Rectal smooth muscle tissue (tissue), 1 donor: Measurements from ENCODE around the gene SLC39A6.
"Not testable (repeated sequence)": the region's sequence is repeated elsewhere in the genome, so short reads cannot be mapped to it uniquely, and the experiment has no call there.

ENCODE experiments used
- H3K27ac ChIP-seq: one replicate; pipeline ENCODE4 v1.7.0; 2013; ENCODE audit warnings: low read depth, low read length, inconsistent platforms
- H3K27me3 ChIP-seq: one replicate; pipeline ENCODE4 v1.7.0; 2013; ENCODE audit warnings: low read length; ENCODE audit not compliant: control insufficient read depth, insufficient read depth
- H3K36me3 ChIP-seq: one replicate; pipeline ENCODE4 v1.7.0; 2013; ENCODE audit warnings: low read length; ENCODE audit not compliant: control insufficient read depth, insufficient read depth
- H3K4me1 ChIP-seq: one replicate; pipeline ENCODE4 v1.7.0; 2013; ENCODE audit warnings: low read length; ENCODE audit not compliant: control insufficient read depth, insufficient read depth
- H3K4me3 ChIP-seq: one replicate; pipeline ENCODE4 v1.7.0; 2013; ENCODE audit warnings: low read length
- H3K9ac ChIP-seq: one replicate; pipeline ENCODE4 v1.7.0; 2013; ENCODE audit warnings: low read length

Gene SLC39A6

DNA sequence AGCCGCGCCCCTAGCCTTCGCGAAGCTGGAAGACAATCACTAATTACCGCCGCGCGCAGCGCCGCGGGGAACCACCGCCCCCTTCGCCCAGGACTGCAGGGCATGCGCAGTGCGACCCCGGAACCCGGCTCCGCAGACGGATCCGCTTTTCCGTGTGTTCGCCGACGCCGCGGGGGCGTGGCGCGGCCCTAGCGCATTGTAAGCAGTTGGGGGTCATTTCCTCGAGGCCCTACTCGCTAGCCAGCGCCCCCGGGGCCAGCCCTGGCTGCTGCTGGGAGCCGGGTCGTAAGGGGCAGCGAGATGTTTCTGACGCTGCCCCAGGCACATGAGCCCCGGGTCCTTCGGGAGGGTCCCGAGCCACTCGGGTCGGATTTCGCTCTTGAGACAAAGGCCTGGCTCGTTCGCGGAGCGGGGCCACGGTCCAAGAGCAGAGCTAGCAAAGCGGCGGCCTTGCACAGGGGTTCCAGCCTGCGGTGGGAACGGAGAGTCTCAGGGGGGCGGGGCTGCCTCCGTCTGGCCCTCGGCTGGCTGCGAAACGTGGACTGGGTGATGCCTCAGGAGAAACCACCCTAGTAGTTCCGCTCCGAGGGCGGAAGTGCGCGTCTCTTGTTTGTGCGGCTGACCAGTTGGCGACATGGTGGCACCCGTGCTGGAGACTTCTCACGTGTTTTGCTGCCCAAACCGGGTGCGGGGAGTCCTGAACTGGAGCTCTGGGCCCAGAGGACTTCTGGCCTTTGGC, at the start of gene SLC39A6, which contains the start of gene ELP2:
TSS of gene SLC39A6 (minus strand) at position 41 of the 739 bp plus-strand sequence. CDS start 2,333 bp downstream, outside the sequence.
TSS of gene ELP2 (plus strand) at position 600 of the 739 bp plus-strand sequence. CDS start at position 635, 35 bp downstream.
- H3K4me1 ChIP-seq = peaks cover 10% of the 10 kb centered on the region
- peak within 1 kb of the TSS; percentile 99 for H3K4me3 ChIP-seq
- H3K27ac ChIP-seq = peak within 1 kb of the TSS; percentile 96
- H3K27me3 ChIP-seq = no peaks in the 10 kb centered on the region
- peaks cover 2% of the 10 kb centered on the region for H3K36me3 ChIP-seq
- peak within 1 kb of the TSS; percentile 91 for H3K9ac ChIP-seq

DNA sequence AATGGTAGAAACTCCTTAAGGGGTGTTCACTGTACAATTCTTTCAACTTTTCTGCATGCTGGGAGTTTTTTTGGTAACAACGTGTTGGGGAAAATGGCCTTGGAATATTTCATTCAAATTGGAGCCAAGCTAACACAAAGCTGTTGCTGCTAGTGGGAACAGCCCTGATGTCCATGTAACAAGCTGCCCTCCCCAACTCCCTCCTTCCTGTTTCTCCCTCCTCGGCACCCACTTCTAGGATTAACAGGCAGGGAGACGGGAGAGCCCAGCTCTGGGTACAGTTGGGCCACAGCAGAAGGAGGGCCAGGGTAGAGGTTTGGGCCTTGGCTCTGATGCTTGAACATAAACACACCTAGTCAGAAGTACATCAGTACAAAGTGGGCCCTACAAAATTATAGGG, 48.8 kb upstream of the SLC39A6 start:
- Histone ChIP-seq H3K27me3 (no peaks in the 10 kb centered on the region), H3K27ac (no peak overlapping the region), H3K36me3 (peaks cover 10% of the 10 kb centered on the region), H3K4me1 (no peaks in the 10 kb centered on the region), H3K9ac (no peak overlapping the region), H3K4me3 (no peak overlapping the region)

GRCh38 chr18:36176711-36177110, 47.6 kb upstream of the SLC39A6 start:
- Histone ChIP-seq H3K36me3 (peaks cover 10% of the 10 kb centered on the region), H3K9ac (no peak overlapping the region), H3K4me3 (no peak overlapping the region), H3K27ac (no peak overlapping the region), H3K27me3 (no peaks in the 10 kb centered on the region), H3K4me1 (no peaks in the 10 kb centered on the region)

GRCh38 chr18:36176177-36176584, 47.0 kb upstream of the SLC39A6 start:
- no peaks in the 10 kb centered on the region for H3K4me1 ChIP-seq
- peaks cover 10% of the 10 kb centered on the region for H3K36me3 ChIP-seq
- H3K4me3 ChIP-seq = no peak overlapping the region
- H3K27ac ChIP-seq = no peak overlapping the region
- no peak overlapping the region for H3K9ac ChIP-seq
- no peaks in the 10 kb centered on the region for H3K27me3 ChIP-seq

DNA sequence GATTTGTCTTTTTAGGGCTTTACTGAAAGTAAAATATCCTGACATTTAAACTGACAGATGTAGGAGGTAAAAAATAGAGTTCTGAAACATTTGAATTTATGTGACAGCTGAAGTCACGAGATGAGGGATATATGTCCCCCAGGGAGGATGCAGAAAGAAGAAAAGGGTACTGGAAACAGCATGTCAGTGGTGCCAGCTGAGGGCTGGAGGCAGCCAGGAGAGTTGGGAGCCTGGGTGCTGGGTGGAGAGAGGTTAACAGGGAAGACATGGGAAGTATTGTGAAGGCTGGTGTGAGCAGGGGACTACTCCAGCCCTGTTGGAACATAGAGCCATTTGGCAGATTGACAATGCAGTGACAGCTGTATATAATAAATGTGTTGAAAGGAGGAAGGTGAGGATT, 46.3 kb upstream of the SLC39A6 start:
- Histone ChIP-seq H3K9ac (no peak overlapping the region), H3K4me3 (no peak overlapping the region), H3K27ac (no peak overlapping the region), H3K36me3 (peaks cover 10% of the 10 kb centered on the region), H3K4me1 (no peaks in the 10 kb centered on the region), H3K27me3 (no peaks in the 10 kb centered on the region)

GRCh38 chr18:36169938-36170337, 40.8 kb upstream of the SLC39A6 start:
- Histone ChIP-seq H3K9ac (no peak overlapping the region), H3K4me3 (no peak overlapping the region), H3K27me3 (no peaks in the 10 kb centered on the region), H3K27ac (no peak overlapping the region), H3K36me3 (peaks cover 8% of the 10 kb centered on the region), H3K4me1 (no peaks in the 10 kb centered on the region)

DNA sequence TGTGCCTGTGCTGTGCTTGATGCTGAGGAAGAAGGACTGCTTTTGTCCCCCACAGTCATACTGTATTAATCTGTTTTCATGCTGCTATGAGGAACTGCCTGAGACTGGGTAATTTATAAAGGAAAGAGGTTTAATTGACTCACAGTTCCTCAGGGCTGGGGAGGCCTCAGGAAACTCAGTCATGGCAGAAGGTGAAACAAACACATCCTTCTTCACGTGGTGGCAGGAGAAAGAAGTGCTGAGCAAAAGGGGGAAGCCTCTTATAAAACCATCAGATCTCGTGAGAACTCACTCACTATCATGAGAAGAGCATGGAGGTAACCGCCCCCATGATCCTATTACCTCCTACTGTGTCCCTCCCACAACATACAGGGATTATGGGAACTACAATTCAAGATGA, 39.2 kb upstream of the SLC39A6 start:
- H3K4me3 ChIP-seq, H3K36me3 ChIP-seq: not testable (repeated sequence)

GRCh38 chr18:36167692-36168218, 38.6 kb upstream of the SLC39A6 start:
- no peak overlapping the region for H3K4me3 ChIP-seq

More for the DNA sequence above, 39.2 kb upstream of the SLC39A6 start:
- H3K9ac ChIP-seq, H3K27ac ChIP-seq, H3K4me1 ChIP-seq, H3K27me3 ChIP-seq: not testable (repeated sequence)

DNA sequence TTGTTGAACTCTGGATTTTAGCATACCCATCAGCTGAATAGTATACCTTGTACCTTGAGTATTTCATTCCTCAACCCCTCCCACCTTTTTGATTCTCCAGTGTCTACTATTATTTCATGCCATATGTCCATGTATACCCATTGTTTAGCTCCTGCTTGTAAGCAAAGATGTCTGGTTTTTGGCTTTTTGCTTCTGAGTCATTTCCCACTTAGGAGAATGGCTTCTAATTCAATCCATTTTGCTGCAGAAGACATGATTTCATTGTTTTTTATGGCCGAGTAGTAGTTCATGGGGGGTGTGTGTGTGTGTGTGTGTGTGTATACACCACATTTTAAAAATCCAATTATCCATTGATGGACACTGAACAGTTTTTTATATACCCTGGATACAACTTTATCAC, 33.8 kb upstream of the SLC39A6 start:
- H3K27me3 ChIP-seq = no peaks in the 10 kb centered on the region
- H3K9ac ChIP-seq = no peak overlapping the region
- peaks cover 7% of the 10 kb centered on the region for H3K36me3 ChIP-seq
- H3K27ac ChIP-seq = no peak overlapping the region
- H3K4me3 ChIP-seq = no peak overlapping the region
- H3K4me1 ChIP-seq = no peaks in the 10 kb centered on the region

More at GRCh38 chr18:36167692-36168218, 38.6 kb upstream of the SLC39A6 start:
- peaks cover 6% of the 10 kb centered on the region for H3K36me3 ChIP-seq
- H3K27me3 ChIP-seq = no peaks in the 10 kb centered on the region
- H3K9ac ChIP-seq = no peak overlapping the region
- no peaks in the 10 kb centered on the region for H3K4me1 ChIP-seq
- H3K27ac ChIP-seq = no peak overlapping the region

DNA sequence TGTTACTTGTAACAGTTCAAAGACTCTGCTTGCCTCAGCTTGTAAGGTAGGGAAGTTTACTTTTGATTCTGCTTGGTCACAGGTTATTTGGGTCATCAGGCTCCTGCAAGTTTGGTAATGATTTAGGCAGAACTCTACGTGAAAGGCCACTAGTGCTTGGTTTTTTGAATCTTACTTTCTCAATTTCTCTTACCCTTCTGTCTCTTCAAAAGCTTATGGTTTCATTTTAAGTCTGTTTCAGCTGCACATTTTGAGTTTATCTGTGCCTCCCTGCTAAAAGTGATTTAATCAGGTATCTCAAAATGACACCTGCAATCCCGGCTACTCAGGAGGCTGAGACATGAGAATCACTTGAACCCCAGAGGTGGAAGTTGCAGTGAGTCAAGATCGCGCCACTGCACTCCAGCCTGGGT, 31.8 kb upstream of the SLC39A6 start:
- Histone ChIP-seq H3K4me1 (no peaks in the 10 kb centered on the region), H3K27me3 (no peaks in the 10 kb centered on the region), H3K27ac (no peak overlapping the region), H3K9ac (no peak overlapping the region), H3K36me3 (peaks cover 8% of the 10 kb centered on the region), H3K4me3 (no peak overlapping the region)

DNA sequence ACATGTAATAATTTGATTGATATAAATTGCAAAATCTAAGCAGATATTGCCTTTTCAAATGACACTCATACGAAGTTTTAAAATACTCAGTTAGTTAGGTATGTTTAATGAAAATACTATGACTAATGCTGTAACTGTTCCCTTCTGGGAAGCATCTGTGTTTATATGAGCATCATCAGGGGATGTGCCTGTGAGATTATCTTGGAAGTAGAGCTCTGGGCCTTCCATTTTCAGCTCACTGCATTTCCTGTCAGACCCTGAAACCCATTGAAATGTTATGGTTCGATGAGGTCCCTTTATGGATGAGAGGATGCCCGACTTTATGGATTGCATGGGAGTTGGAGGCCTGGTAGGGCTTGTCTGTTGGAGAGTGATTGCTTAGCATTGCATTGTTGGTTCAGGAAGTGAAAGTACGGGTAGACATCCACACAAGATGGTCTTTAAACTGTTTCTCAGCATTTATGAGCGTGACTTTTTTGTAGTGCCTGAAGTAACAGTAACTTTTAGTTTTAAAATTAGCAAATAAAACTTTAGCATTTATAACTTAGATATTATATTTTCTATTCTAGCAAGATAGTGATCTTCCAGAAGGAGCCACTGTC, 29.2 kb upstream of the SLC39A6 start:
- H3K4me3 ChIP-seq = no peak overlapping the region
- no peaks in the 10 kb centered on the region for H3K4me1 ChIP-seq
- no peak overlapping the region for H3K9ac ChIP-seq
- no peaks in the 10 kb centered on the region for H3K27me3 ChIP-seq
- peaks cover 12% of the 10 kb centered on the region for H3K36me3 ChIP-seq
- no peak overlapping the region for H3K27ac ChIP-seq

GRCh38 chr18:36157441-36157840, 28.3 kb upstream of the SLC39A6 start:
- H3K4me3 ChIP-seq = no peak overlapping the region
- no peak overlapping the region for H3K27ac ChIP-seq
- peaks cover 18% of the 10 kb centered on the region for H3K36me3 ChIP-seq
- H3K27me3 ChIP-seq = no peaks in the 10 kb centered on the region
- H3K9ac ChIP-seq = no peak overlapping the region
- H3K4me1 ChIP-seq = no peaks in the 10 kb centered on the region
